Testis (tissue), 3 donors: ENCODE data around the gene ENPP6. TPM values are rescaled to one million over a fixed set of nuclear protein-coding genes. Genes with fewer than 3 reads are reported as not detected.

Source experiments
- DNase-seq: peaks from one replicate; pipeline ENCODE4 v3.0.0-alpha.2; 2019
- H3K27ac ChIP-seq, 2 donors: fragments of 200-600 bp; sonication (generic); one replicate each; pipeline ENCODE4 v1.5.1; 2019
- H3K27me3 ChIP-seq: fragments of 200-600 bp; sonication (generic); one replicate; pipeline ENCODE4 v1.5.1; 2019
- H3K36me3 ChIP-seq: fragments of 200-600 bp; sonication (generic); one replicate; pipeline ENCODE4 v1.5.1; 2017; ENCODE audit warnings: low read depth; ENCODE audit errors: missing control alignments
- H3K4me1 ChIP-seq: fragments of 200-600 bp; sonication (generic); one replicate; pipeline ENCODE4 v1.5.1; 2019
- H3K4me3 ChIP-seq, 2 donors: fragments of 200-600 bp; sonication (generic); one replicate each; pipeline ENCODE4 v1.5.1; 2017 to 2019
- H3K9me3 ChIP-seq: fragments of 200-600 bp; sonication (generic); one replicate; pipeline ENCODE4 v1.5.1; 2017
- POLR2A ChIP-seq: fragments of 450-650 bp; IDR thresholded peaks from one replicate; pipeline ENCODE4 v1.6.1; 2017; ENCODE audit warnings: antibody characterized with exemption, mild to moderate bottlenecking, moderate library complexity
- WGBS, 2 donors: methylation state at CpG; one replicate each; pipeline ENCODE4 v1.1.5; 2018; 5-methylcytosine and 5-hydroxymethylcytosine counted together
- intact Hi-C: fragments of 100-400 bp; cut with DNase I; formaldehyde crosslinking; loops from one replicate; pipeline ENCODE4 v1.15.1; 2023; ENCODE audit warnings: low total_unique reads
- polyA plus RNA-seq: library from polyadenylated mRNA; stranded (reverse); fragments of 350-450 nt; fragmentation: Illumina TruSeq; extraction: RNeasy Lipid Tissue Mini Kit (QIAGEN cat#74804); gene quantifications from one replicate; pipeline ENCODE4 v1.2.3, GENCODE V29; 2014; ENCODE audit warnings: low read depth, low replicate concordance; ENCODE audit not compliant: insufficient read depth
- total RNA-seq, 2 donors: library from RNA; depleted of rRNA; stranded (reverse); fragments of >200 nt; gene quantifications; one replicate each; pipeline ENCODE4 v1.2.3, GENCODE V29; 2016
- TF ChIP-seq, protein P1 (sequence below), 3 experiments: fragments of 450-650 bp in 2 of 3; fragments of 200-600 bp in 1 of 3; sonication (generic) in 1 of 3; IDR thresholded peaks; one replicate each; pipeline ENCODE4 v1.5.1; 2016 to 2019; ENCODE audit warnings: antibody characterized with exemption in 3 of 3, mild to moderate bottlenecking in 2 of 3, moderate library complexity in 1 of 3

ENPP6 gene
- total and polyA plus RNA-seq, 3 donors from 2014 or later = 2.0 to 4.9 (median 3.5) TPM

DNA sequence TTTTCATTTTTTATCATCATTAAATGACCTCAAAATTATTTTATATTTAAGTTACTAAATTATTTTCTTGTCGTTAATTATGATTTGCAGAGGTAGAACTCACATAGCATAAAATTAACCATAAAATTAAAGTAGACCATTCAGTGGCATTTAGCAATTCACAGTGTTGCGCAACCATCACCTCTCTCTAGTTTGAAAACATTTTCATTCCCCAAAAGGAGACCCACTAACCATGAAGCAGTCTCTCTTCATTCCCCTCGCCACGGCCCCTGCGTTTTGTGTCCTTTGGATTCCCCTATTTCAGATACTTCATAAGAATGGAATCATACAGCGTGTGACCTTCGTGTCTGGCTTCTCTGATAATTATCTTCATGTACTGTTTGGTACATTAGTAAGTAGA lies 154.9 kb downstream of the ENPP6 start:
- intact Hi-C loops = no loop called here
- 86 to 93% methylated on average over 7 of the region's 7 CpGs for whole genome bisulfite sequencing, 2 donors

DNA sequence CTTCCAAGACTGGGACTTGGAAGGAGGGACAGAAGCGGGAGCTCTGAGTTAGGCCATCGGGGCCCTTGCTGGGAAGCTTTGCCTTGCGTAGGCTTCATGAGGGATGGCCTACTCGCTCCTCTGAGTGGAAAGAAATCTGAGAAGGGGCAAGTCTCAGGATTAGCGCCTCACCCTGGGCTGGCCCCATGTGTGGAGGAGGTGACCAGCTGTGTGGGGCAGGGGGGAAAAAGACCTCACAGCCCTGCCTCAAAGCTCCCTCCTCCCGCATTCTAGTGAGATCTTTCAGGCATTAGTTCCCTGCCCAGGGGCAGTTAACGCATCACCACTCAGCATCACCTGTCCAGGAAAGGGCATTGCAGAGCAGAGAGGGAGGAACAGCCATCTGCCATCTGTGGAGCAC lies 156.1 kb downstream of the ENPP6 start:
- Histone ChIP-seq H3K27me3 (no peaks in the 10 kb centered on the region), H3K36me3 (no peaks in the 10 kb centered on the region), H3K4me1 (peaks cover 3% of the 10 kb centered on the region), H3K27ac (no peak overlapping the region), H3K9me3 (no peaks in the 10 kb centered on the region), H3K4me3 (no peak overlapping the region)
- WGBS, 2 donors = 87 to 97% methylated on average over 6 to 7 of the region's 7 CpGs
- intact Hi-C loops = no loop called here
- TF ChIP-seq, protein P1, sequence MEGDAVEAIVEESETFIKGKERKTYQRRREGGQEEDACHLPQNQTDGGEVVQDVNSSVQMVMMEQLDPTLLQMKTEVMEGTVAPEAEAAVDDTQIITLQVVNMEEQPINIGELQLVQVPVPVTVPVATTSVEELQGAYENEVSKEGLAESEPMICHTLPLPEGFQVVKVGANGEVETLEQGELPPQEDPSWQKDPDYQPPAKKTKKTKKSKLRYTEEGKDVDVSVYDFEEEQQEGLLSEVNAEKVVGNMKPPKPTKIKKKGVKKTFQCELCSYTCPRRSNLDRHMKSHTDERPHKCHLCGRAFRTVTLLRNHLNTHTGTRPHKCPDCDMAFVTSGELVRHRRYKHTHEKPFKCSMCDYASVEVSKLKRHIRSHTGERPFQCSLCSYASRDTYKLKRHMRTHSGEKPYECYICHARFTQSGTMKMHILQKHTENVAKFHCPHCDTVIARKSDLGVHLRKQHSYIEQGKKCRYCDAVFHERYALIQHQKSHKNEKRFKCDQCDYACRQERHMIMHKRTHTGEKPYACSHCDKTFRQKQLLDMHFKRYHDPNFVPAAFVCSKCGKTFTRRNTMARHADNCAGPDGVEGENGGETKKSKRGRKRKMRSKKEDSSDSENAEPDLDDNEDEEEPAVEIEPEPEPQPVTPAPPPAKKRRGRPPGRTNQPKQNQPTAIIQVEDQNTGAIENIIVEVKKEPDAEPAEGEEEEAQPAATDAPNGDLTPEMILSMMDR (IDR thresholded peaks at IDR 0.05) = no peak
- TF ChIP-seq POLR2A = no peak
- no peak for DNase-seq

More for the DNA sequence above, 154.9 kb downstream of the ENPP6 start:
- Histone ChIP-seq H3K27ac (no peak overlapping the region), H3K36me3 (no peaks in the 10 kb centered on the region), H3K4me1 (peaks cover 9% of the 10 kb centered on the region), H3K9me3 (no peaks in the 10 kb centered on the region), H3K27me3 (no peaks in the 10 kb centered on the region), H3K4me3 (no peak overlapping the region)
- DNase-seq = no peak
- TF ChIP-seq, protein P1 (IDR thresholded peaks at IDR 0.05) = no peak
- TF ChIP-seq POLR2A = no peak

DNA sequence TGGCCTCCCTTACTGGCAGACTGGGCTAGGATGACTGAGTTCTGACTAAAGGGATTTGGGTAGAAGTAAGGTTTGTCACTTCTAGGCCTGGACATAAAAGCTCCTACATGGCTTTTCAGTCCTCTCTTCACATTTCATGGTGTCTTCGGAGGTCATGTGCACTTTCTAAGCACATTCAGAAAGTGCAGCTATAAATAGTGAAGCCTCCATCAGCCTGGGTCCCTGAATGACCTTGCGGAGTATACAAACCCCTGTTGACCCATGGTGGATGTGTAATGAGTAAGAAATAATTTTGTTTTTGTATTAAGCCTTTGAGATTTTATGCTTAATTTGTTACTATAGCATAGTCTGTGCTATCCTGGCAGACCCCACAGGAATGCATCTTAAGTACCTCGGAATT lies 158.6 kb downstream of the ENPP6 start:
- 91 to 93% methylated on average over 3 of the region's 3 CpGs for WGBS, 2 donors
- Histone ChIP-seq H3K27ac (no peak overlapping the region), H3K36me3 (no peaks in the 10 kb centered on the region), H3K27me3 (no peaks in the 10 kb centered on the region), H3K9me3 (no peaks in the 10 kb centered on the region), H3K4me1 (no peaks in the 10 kb centered on the region), H3K4me3 (no peak overlapping the region)
- no peak for DNase-seq
- no peak for TF ChIP-seq POLR2A
- TF ChIP-seq, protein P1 (IDR thresholded peaks at IDR 0.05) = no peak
- intact Hi-C loops = no loop called here

DNA sequence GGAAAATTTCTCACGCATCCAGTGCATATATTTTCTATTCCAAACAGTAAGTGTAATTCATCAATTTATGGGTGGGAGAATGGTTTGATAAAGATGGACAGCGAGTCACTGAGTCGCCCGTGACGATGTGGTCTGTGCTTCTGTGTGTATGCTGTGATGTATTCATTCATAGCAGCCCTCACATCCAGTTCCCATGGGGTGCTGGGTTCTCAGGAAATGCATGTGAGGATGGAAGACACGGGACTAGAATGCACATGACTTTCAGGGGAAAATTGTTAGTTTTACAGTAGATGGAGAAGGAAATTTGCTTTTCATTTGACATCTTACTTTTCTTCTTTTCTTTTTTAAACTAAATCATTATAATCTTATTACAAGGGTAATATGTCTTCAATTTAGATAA lies 159.6 kb downstream of the ENPP6 start:
- Histone ChIP-seq H3K27ac (no peak overlapping the region), H3K9me3 (no peaks in the 10 kb centered on the region), H3K36me3 (no peaks in the 10 kb centered on the region), H3K27me3 (no peaks in the 10 kb centered on the region), H3K4me3 (no peak overlapping the region), H3K4me1 (no peaks in the 10 kb centered on the region)
- WGBS, 2 donors = 89 to 96% methylated on average over 6 of the region's 6 CpGs
- intact Hi-C loops = no loop called here
- DNase-seq = no peak
- TF ChIP-seq POLR2A = no peak
- TF ChIP-seq, protein P1 (IDR thresholded peaks at IDR 0.05) = no peak

DNA sequence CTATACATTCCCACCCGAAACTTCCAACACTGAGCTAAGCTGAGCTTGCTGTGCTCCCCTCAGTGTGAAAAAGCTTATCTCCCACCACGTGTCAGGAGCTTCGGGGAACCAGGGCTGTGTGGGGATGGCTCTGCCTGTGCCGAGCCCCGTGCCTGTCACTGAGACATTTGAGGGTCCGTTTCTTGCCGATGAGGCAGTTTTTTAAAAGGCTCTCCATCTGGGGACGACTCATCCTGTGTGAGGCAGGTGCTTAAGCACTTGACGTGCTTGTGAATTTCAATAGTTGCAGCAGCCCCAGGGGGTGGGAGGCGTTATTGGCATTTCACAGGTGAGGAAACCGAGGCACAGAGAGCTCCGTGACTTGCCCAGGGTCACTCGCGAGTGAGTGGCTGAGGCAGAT lies 160.8 kb downstream of the ENPP6 start:
- 84 to 89% methylated on average over 13 to 14 of the region's 14 CpGs for WGBS, 2 donors
- H3K4me3 ChIP-seq = no peak overlapping the region
- no peaks in the 10 kb centered on the region for H3K9me3 ChIP-seq
- intact Hi-C loops = no loop called here
- H3K27ac ChIP-seq = no peak overlapping the region
- no peaks in the 10 kb centered on the region for H3K36me3 ChIP-seq
- H3K27me3 ChIP-seq = no peaks in the 10 kb centered on the region
- no peaks in the 10 kb centered on the region for H3K4me1 ChIP-seq
- DNase-seq = no peak
- TF ChIP-seq, protein P1 (IDR thresholded peaks at IDR 0.05) = no peak
